ENCODE data around the gene EMCN. TPM values are rescaled to one million over a fixed set of nuclear protein-coding genes. Genes with fewer than 3 reads are reported as not detected.
"Not testable (repeated sequence)": the region's sequence is repeated elsewhere in the genome, so short reads cannot be mapped to it uniquely, and the experiment has no call there.

EMCN gene
- total RNA-seq, 2 experiments from 2014 or later, result not detected

DNA sequence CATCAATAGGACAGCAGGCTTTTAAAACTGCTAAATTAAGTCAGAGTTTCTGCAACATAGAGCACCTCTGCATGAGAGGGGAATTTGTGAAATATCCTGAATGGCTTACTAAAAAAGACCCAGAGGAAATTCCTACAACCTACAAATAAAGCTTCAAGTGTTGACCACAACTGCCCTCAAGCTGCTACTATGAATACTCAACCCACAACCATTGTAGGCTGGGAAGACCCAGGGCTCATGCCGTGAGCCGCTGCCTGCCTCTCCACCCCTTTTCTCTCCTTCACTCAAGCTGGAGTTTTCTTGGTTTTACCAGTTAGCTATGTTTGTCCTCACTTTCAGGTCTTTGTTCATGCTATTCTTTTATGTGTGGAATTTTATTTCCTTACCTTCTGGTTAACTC, 151.6 kb downstream of the EMCN start:
- POLR2A ChIA-PET, result no interaction called here
- no peak for DNase-seq
- H3K4me3 Mint-ChIP-seq, result no peak overlapping the region
- CTCF ChIA-PET, result no interaction called here
- no peaks in the 10 kb centered on the region for H3K36me3 Mint-ChIP-seq (ENCODE audit: low read depth)
- H3K4me1 Mint-ChIP-seq (ENCODE audit: low read depth), result no peaks in the 10 kb centered on the region
- H3K27ac Mint-ChIP-seq, result no peak overlapping the region
- no peak for ATAC-seq
- H3K27me3 Mint-ChIP-seq (ENCODE audit: low read depth), result peaks cover 2% of the 10 kb centered on the region
- no peaks in the 10 kb centered on the region for H3K9me3 Mint-ChIP-seq (ENCODE audit: insufficient read depth)

DNA sequence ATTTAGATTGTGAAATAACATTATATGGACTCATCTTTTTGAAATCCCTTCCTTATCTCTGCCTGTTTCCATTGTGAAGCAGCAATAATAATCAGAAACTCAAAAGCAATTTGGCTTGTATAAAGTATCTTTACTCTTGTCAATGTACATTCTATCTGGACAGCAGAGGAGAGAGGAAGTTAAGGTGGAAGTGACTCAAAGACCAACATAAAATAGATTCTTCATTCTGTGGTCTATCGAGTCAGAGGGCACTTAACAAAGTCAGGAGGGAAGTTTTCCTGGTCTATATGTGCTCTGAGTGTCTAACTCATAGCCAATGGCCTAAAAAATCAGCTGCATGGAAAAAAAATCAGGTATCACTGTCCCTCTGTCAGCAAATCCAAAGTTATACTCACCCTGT, 155.5 kb downstream of the EMCN start:
- CTCF ChIA-PET, result no interaction called here
- POLR2A ChIA-PET, result no interaction called here
- Mint-ChIP-seq H3K36me3 (ENCODE audit: low read depth) (no peaks in the 10 kb centered on the region), H3K4me1 (ENCODE audit: low read depth) (no peaks in the 10 kb centered on the region), H3K9me3 (ENCODE audit: insufficient read depth) (peaks cover 9% of the 10 kb centered on the region), H3K27me3 (ENCODE audit: low read depth) (peaks cover 2% of the 10 kb centered on the region), H3K27ac (no peak overlapping the region), H3K4me3 (no peak overlapping the region)
- DNase-seq (no peak), ATAC-seq (no peak)

DNA sequence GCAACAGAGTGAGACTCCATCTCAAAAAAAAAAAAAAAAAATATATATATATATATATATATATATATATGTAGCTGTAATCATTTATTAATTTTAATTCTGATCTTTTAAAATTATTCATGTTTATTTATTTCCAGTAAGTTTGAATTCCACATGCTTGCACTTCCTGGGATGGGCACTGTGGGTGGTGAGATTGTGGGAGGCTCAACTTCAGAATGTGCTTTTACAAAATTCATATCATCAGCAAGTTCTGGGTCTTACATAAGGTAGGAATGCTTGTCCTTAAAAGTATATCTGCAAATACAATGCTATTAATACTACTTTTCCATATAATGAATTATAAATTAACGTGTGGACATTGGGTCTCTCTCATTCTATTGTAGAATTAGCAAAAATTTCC, 156.5 kb downstream of the EMCN start:
- peaks cover 5% of the 10 kb centered on the region for H3K27me3 Mint-ChIP-seq (ENCODE audit: low read depth)
- POLR2A ChIA-PET, result no interaction called here

DNA sequence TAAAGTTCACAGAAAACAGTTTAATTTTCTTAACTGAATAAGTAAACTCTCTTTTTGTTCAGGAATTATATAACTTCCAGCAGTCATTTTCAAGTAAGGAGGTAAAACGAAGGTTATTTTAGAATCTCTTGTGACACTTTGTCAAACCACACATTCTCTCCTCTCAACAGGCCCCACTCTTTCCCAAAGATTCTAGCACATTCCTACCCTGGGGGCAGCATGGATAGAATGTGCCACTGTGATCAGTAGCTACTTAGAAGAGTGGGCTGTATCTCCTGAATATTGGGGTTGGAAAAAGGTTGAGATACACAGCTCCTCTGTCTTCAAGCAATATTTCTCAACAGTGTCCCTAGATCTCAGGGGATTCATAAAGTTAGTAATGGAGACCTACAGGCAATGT, 157.6 kb downstream of the EMCN start:
- ChIA-PET POLR2A (no interaction called here), CTCF (no interaction called here)
- DNase-seq (no peak), ATAC-seq (no peak)
- H3K4me3 Mint-ChIP-seq, result no peak overlapping the region
- no peaks in the 10 kb centered on the region for H3K36me3 Mint-ChIP-seq (ENCODE audit: low read depth)
- H3K4me1 Mint-ChIP-seq (ENCODE audit: low read depth), result no peaks in the 10 kb centered on the region
- H3K9me3 Mint-ChIP-seq (ENCODE audit: insufficient read depth), result peaks cover 14% of the 10 kb centered on the region
- peaks cover 6% of the 10 kb centered on the region for H3K27me3 Mint-ChIP-seq (ENCODE audit: low read depth)
- no peak overlapping the region for H3K27ac Mint-ChIP-seq

More for the DNA sequence above, 156.5 kb downstream of the EMCN start:
- Mint-ChIP-seq H3K36me3 (ENCODE audit: low read depth) (no peaks in the 10 kb centered on the region), H3K27ac (no peak overlapping the region), H3K9me3 (ENCODE audit: insufficient read depth) (peaks cover 14% of the 10 kb centered on the region), H3K4me1 (ENCODE audit: low read depth) (no peaks in the 10 kb centered on the region), H3K4me3 (no peak overlapping the region)
- CTCF ChIA-PET, result no interaction called here
- ATAC-seq (no peak), DNase-seq (no peak)

DNA sequence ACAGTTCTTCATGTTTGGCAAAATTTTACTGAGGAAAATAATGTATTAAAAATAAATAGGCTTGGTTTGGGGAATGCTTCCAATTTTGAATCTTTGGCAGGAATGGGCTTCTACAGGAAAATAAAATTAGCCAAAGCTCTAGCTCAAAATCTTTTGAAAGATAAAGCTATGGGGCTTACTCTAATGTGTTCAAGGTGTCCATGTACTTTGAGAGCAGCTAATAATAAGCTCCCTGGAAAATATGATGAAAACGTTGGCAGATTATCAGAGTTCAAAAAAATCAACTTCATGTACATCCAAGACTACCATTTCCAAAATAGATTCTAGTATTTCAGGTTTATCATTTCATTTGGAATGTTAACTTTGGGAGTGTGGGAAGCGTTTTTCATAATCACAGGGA, 158.4 kb downstream of the EMCN start:
- Mint-ChIP-seq H3K9me3 (ENCODE audit: insufficient read depth) (peaks cover 14% of the 10 kb centered on the region), H3K27ac (no peak overlapping the region), H3K4me1 (ENCODE audit: low read depth) (no peaks in the 10 kb centered on the region), H3K27me3 (ENCODE audit: low read depth) (peaks cover 6% of the 10 kb centered on the region), H3K4me3 (no peak overlapping the region), H3K36me3 (ENCODE audit: low read depth) (no peaks in the 10 kb centered on the region)
- ChIA-PET CTCF (no interaction called here), POLR2A (no interaction called here)
- ATAC-seq (no peak), DNase-seq (no peak)

DNA sequence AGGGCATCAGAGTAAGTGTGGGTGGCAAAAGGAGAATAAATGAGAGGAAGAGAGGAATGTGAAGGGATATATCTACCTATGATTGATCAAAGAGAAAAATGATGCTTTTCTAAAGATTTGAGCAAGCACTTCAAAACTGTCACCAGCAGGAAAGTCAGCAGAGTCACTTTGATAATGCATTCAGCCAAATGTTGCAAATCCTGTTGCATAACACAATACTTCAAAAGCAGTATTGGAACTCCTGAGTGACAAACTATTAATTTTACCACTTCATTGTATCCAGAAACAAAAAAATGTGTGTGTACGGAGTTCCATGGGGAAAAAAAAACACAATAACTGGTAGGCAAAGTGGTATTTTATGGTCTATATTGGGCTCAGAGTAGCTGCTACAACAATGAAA, 160.3 kb downstream of the EMCN start:
- ChIA-PET CTCF (interaction anchor here (1.6 kb wide), 1 partner anchor 264 kb away, joined by 3 read pairs; no protein-coding TSS in a partner anchor), POLR2A (no interaction called here)
- ATAC-seq, result no peak
- no peak for DNase-seq
- Mint-ChIP-seq H3K4me3 (no peak overlapping the region), H3K27me3 (ENCODE audit: low read depth) (peaks cover 6% of the 10 kb centered on the region), H3K4me1 (ENCODE audit: low read depth) (no peaks in the 10 kb centered on the region), H3K36me3 (ENCODE audit: low read depth) (no peaks in the 10 kb centered on the region), H3K27ac (no peak overlapping the region), H3K9me3 (ENCODE audit: insufficient read depth) (peaks cover 14% of the 10 kb centered on the region)

DNA sequence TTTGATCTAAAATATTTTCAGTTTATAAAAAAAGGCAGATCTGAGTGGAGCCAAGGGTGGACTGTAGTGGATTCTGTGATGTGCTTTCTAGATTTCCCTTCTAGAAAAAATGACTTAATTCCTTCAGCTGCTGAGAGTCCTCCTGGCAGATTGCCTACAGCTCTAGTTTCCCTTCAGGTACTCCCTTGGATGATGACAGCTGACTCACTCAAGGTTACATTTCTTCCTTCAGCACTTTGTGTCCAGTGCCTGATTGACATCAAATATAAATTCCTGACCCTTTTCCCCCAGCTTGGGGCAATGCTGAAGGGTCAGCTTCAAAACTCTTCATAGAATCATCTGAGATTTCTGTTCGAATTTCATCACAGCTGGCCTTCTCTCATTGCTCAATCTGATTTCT, 161.7 kb downstream of the EMCN start:
- H3K9me3 Mint-ChIP-seq (ENCODE audit: insufficient read depth), result peaks cover 14% of the 10 kb centered on the region
- CTCF ChIA-PET, result interaction anchor here (1.6 kb wide), 1 partner anchor 263 kb away, joined by 3 read pairs; no protein-coding TSS in a partner anchor
- peaks cover 6% of the 10 kb centered on the region for H3K27me3 Mint-ChIP-seq (ENCODE audit: low read depth)
- H3K4me3 Mint-ChIP-seq, result no peak overlapping the region
- no peak for ATAC-seq
- H3K36me3 Mint-ChIP-seq (ENCODE audit: low read depth), result no peaks in the 10 kb centered on the region
- DNase-seq, result no peak
- POLR2A ChIA-PET, result no interaction called here
- H3K27ac Mint-ChIP-seq, result no peak overlapping the region
- H3K4me1 Mint-ChIP-seq (ENCODE audit: low read depth), result no peaks in the 10 kb centered on the region

DNA sequence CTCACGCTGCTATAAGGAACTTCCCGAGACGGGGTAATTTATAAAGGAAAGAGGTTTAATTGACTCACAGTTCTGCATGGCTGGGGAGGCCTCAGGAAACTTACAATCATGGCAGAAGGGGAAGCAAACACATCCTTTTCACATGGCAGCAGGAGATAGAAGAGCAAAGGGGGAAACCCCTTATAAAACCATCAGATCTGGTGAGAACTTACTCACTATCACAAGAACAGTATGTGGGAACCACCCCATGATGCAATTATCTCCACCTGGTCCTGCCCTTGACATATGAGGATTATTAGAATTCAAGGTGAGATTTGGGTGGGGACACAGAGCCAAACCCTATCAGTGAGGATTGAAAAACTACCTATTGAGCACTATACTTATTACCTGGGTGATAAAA, 165.5 kb downstream of the EMCN start:
- H3K27me3 Mint-ChIP-seq (ENCODE audit: low read depth); DNase-seq; POLR2A ChIA-PET; H3K36me3 Mint-ChIP-seq (ENCODE audit: low read depth); H3K9me3 Mint-ChIP-seq (ENCODE audit: insufficient read depth); H3K27ac Mint-ChIP-seq; H3K4me3 Mint-ChIP-seq; ATAC-seq; CTCF ChIA-PET; H3K4me1 Mint-ChIP-seq (ENCODE audit: low read depth): not testable (repeated sequence)

DNA sequence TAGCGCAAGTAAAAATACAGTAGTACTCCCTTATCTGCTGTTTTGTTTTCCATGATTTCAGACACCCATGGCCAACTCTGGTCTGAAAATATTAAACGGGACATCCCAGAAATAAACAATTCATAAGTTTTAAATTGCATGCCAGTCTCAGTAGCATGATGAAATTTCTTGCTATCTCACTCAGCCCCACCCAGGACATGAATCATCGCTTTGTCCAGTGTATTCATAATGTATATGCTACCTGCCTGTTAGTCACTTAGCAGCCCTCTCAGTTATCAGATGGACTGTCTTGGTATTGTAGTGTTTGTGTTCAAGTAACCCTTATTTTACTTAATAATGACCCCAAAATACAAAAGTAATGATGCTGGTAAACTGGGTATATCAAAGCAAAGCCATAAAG, 169.3 kb downstream of the EMCN start:
- Mint-ChIP-seq H3K9me3 (ENCODE audit: insufficient read depth) (no peaks in the 10 kb centered on the region), H3K4me3 (no peak overlapping the region), H3K27me3 (ENCODE audit: low read depth) (no peaks in the 10 kb centered on the region), H3K27ac (no peak overlapping the region), H3K36me3 (ENCODE audit: low read depth) (no peaks in the 10 kb centered on the region), H3K4me1 (ENCODE audit: low read depth) (no peaks in the 10 kb centered on the region)
- no peak for DNase-seq
- POLR2A ChIA-PET, result no interaction called here
- CTCF ChIA-PET, result no interaction called here
- ATAC-seq, result no peak

DNA sequence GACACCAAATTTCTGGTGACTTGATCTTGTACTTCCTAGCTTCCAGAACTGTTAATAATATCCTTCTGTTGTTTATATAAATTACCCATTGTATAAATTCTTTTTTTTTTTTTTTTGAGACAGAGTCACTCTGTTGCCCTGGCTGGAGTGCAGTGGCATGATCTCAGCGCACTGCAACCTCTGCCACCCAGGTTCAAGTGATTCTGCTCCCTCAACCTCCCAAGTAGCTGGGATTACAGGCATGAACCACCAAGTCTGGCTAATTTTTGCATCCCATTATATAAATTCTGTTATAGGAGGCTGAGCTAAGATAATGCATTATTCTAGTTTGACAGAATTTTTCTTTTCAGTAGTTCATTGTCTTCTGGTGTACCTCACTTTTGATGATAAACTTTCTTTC, 170.6 kb downstream of the EMCN start:
- DNase-seq (no peak), ATAC-seq (no peak)
- no peaks in the 10 kb centered on the region for H3K27me3 Mint-ChIP-seq (ENCODE audit: low read depth)
- no peaks in the 10 kb centered on the region for H3K9me3 Mint-ChIP-seq (ENCODE audit: insufficient read depth)
- ChIA-PET POLR2A (no interaction called here), CTCF (no interaction called here)
- no peak overlapping the region for H3K27ac Mint-ChIP-seq
- H3K4me1 Mint-ChIP-seq (ENCODE audit: low read depth), result no peaks in the 10 kb centered on the region
- H3K36me3 Mint-ChIP-seq (ENCODE audit: low read depth), result no peaks in the 10 kb centered on the region
- no peak overlapping the region for H3K4me3 Mint-ChIP-seq

DNA sequence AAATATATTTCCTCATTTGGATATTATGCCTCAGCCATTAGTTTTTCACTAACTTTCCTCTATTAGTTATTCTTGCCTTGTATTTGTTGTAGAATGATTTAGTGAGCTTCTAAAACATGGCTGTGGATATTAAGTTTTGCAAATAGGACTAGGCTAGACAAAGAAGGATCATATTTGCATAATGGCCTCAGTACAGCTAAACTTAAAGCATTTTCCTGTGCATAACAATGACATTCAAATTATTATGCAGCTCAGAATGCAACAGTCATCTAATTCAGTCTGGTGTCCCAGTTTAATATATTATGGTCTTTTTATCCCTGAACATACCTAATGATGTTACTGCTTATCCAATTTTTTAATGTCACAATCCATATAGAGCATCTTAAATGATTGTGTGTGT, 172.2 kb downstream of the EMCN start:
- DNase-seq (no peak), ATAC-seq (no peak)
- Mint-ChIP-seq H3K4me1 (ENCODE audit: low read depth) (no peaks in the 10 kb centered on the region), H3K27ac (no peak overlapping the region), H3K4me3 (no peak overlapping the region), H3K27me3 (ENCODE audit: low read depth) (no peaks in the 10 kb centered on the region), H3K9me3 (ENCODE audit: insufficient read depth) (no peaks in the 10 kb centered on the region), H3K36me3 (ENCODE audit: low read depth) (no peaks in the 10 kb centered on the region)
- ChIA-PET POLR2A (no interaction called here), CTCF (no interaction called here)

Data from activated CD8-positive, alpha-beta T cell treated with anti-CD3 and anti-CD28 coated beads, Interleukin-2, amount 10 ng/mL, durations not matched to agents 7 days and 5 days (primary cell).